Superior temporal gyrus (tissue), 1 donor: ENCODE measurements around the gene KANK3.
"Not testable (repeated sequence)": the region's sequence is repeated elsewhere in the genome, so short reads cannot be mapped to it uniquely, and the experiment has no call there.

Experiments
- DNase-seq: peaks from one replicate; pipeline ENCODE4 v3.0.0-alpha.2; 2016; ENCODE audit errors: extremely low spot score

KANK3 gene

GRCh38 chr19:8370176-8371010, 27.3 kb upstream of the KANK3 start:
- DNase-seq, result no peak

- peak; percentile 69 for DNase-seq
These were observed 24.4 kb upstream of the KANK3 start for GRCh38 chr19:8367327-8368001.

GRCh38 chr19:8366961-8367326, 23.9 kb upstream of the KANK3 start:
- DNase-seq, result peak; percentile 10

- DNase-seq, result no peak
These were observed 23.1 kb upstream of the KANK3 start for GRCh38 chr19:8366121-8366581.

- DNase-seq, result peak; percentile 22
These were observed 21.0 kb upstream of the KANK3 start, which contains the start of gene ANGPTL4 for GRCh38 chr19:8363803-8364771. ANGPTL4 (plus strand) TSS chr19:8364155; CDS start chr19:8364322, 167 bp downstream.

GRCh38 chr19:8361921-8362793, 19.1 kb upstream of the KANK3 start:
- peak; percentile 57 for DNase-seq

GRCh38 chr19:8360196-8360595, 17.1 kb upstream of the KANK3 start:
- DNase-seq, result no peak

GRCh38 chr19:8358948-8359347, 15.9 kb upstream of the KANK3 start:
- DNase-seq, result no peak

GRCh38 chr19:8357007-8357521, 14.0 kb upstream of the KANK3 start:
- DNase-seq, result no peak

- no peak for DNase-seq
These were observed 12.8 kb upstream of the KANK3 start for GRCh38 chr19:8355631-8356402.

- not testable (repeated sequence) for DNase-seq
These were observed 9.8 kb upstream of the KANK3 start for GRCh38 chr19:8352845-8353244.

GRCh38 chr19:8352134-8352827, 9.2 kb upstream of the KANK3 start:
- no peak for DNase-seq

- not testable (repeated sequence) for DNase-seq
These were observed 6.7 kb upstream of the KANK3 start for GRCh38 chr19:8349629-8350372.

GRCh38 chr19:8343483-8343844, 402 bp upstream of the KANK3 start:
- DNase-seq, result no peak

GRCh38 chr19:8342316-8342683, 762 bp downstream of the KANK3 start:
- no peak for DNase-seq

GRCh38 chr19:8341504-8341903, 1.6 kb downstream of the KANK3 start:
- not testable (repeated sequence) for DNase-seq

- DNase-seq, result no peak
These were observed 2.5 kb downstream of the KANK3 start for GRCh38 chr19:8340341-8341096.

- no peak for DNase-seq
These were observed 4.2 kb downstream of the KANK3 start for GRCh38 chr19:8338835-8339234.
